GM21423 (cell line): ENCODE results near the gene DSCAM.

Source experiments
- ATAC-seq: cut with Tn5 transposase; IDR thresholded peaks from one replicate; pipeline ENCODE4 v1.9.1; 2021; ENCODE audit warnings: mild to moderate bottlenecking, moderate library complexity; ENCODE audit not compliant: unreplicated experiment

DSCAM gene

DNA sequence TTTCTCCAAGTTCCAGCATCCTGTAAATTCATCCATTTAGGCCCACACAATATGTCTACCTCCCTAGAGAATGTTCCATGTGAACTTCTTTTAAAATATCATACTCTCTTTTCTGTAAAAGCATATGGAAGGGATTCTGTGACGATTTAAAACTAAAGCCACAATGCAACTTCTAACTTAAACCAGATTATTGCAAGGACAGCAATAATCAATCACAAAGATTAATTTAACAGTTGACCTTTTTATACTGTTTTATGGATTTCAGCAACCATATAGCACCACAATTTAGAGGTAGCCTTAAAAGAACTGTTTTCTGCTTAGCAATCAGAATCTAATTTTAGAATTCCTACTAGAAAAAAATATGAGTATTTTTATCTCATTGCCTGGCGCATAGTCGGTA lies 58.3 kb downstream of the DSCAM start:
- ATAC-seq = no peak

DNA sequence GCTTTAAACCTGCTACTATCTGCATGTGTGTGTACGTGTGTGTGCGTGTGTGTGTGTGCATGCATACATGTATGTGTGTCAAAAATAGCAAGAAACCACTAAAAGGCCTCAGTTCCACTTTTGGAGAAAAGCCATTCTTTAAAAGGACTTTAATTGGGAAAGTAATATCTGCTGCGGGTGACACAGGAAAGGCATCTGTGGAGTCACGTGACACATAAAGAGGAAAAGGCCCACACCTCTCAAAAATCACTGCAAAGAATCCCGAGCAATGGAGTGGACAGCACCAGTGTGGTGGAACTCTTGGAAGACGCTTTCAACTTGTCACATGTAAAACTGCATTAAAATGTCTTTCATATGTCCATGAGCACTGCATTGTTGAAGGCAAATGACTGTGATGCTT lies 63.6 kb downstream of the DSCAM start:
- ATAC-seq = no peak

DNA sequence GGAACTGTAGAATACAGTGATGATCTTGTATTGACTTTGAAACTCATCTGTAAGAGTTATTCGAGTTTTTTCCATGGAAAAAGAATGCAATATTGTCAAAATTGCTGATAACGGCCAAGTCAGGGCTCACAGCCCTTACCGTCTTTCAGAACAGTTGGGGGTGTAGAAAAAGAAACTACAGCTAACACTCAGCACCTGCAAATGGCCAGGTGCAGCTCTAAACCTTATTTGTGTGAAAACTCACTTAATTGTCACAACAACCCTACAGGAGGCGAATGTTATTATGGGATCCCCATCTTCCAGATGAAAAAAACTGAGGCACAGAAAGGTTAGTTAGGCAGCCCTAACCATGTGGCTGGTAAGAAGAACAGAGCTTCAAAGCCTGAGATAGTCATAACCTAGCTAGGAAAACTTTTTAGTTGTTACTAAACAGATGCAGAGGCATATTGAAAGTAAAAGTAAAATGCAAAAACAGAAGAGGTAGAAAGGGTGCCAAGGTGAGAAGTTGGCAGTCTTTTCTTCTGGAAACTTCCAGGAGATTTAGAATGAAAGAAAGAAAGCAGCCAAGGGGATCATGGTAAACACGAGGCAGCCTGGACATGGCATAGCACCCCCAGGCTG lies 76.4 kb downstream of the DSCAM start:
- no peak for ATAC-seq

- ATAC-seq = no peak
Measured at GRCh38 chr21:40769231-40769630, 77.7 kb downstream of the DSCAM start.

DNA sequence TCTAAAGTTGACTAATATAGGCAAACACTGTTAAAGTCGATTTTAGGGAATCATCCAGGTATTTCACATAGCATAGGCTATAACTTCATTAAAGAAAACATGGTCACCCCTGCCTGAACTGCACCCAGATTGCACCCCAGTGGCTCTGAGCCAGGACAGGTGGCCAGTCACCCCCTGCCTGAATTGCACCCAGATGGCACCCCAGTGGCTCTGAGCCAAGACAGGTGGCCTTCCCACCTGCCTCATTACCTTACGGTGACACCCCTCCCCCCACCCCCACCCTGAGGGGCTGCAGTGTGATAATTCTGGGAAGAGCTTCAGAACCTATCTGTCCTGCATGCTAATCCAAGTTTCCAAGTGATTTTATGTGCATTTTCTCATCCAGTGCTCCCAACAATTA lies 78.9 kb downstream of the DSCAM start:
- no peak for ATAC-seq

DNA sequence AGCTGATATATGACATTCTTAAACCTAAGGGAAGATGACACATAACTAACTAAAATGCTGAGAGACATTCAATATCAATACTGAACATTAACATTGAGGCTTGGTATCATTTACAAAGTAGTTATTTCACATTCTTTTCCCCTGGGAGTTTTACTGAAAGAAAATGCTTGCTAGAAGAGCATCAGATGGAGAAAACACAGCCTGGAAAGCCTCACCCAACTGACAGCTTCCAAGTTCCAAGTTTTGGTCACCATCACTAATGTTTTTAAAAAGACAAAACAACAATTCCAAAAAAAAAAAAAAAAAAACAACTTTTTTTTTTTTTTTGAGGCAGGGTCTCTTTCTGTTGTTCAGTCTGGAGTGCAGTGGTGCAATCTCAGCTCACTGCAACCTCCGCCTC lies 80.6 kb downstream of the DSCAM start:
- ATAC-seq = no peak

DNA sequence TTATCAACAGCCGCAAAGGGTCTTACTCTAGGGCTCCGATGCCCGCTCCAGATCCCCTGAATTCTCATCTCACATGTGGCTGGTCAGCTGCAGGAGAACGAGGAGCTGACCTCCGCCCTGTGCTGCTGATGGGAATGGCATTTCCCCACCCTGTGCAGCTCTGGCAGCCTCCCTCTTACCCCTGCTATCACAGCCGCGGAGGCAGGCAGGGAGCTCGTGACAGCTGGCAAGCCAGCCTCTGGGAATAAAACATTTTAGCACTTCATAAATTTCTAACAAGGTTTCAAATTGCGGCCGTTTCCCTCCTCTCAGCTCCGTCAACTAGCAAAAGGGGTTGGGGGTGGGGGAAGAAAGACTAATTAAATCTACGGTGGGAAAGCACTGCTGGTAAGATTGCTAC lies 81.1 kb downstream of the DSCAM start:
- no peak for ATAC-seq

DNA sequence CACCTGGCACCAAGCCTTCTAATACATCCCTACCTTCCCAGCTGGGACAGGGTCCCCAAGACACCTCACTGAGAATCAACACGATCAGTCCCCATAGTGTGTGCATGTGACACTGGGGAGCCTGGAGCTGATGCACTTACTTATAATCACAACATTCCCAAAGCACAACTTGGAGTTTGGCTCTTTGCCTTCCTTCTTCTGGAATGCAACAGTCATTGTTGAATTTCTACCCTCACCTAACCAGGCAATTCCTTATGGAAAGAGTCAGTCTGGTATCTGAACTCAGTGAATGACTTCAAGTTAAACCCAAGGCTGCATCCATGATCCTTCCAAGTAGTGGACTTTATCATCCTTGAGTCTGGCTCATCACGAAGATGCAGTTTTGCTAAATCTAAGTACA lies 86.1 kb downstream of the DSCAM start:
- no peak for ATAC-seq

GRCh38 chr21:40759061-40759460 lies 87.9 kb downstream of the DSCAM start:
- ATAC-seq = no peak

GRCh38 chr21:40757366-40757765 lies 89.6 kb downstream of the DSCAM start:
- ATAC-seq = no peak

DNA sequence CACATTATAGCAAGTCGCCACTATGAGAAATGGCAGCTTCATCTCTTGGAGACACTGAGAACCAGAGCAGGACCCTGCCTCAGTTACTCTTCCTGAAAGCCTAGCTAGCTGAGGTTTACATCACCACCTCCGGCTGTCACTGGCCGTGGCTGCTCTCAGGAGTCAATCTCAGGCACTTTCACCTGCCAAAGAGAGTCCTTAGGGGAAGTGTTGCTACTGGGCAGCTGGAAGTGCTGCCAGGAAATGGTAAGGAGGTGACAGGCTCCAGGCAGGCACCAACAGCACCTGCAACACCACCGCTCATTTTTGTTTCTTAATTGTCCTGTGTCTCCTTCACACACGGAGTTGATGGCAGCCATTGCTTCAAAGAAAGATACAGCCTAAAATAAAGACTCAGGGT lies 92.5 kb downstream of the DSCAM start:
- ATAC-seq = no peak

DNA sequence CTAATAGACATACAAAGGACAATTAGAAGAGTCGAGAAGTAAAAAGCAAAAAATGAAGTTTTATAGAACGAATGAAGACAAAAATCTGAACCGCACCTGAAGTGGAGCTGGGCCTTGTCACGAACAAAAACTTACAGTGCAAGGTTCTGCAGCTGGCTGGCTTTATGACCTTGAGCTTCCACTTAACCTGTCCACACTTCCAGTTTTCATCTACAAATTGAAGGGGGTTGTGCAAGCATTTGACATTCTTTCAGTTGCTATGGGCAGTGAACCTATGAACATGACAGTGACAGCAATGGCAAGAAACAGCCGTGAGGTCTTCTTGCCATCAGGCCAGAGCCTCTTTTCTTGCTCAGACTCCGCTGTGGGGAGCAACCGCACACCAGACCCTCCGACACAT lies 93.2 kb downstream of the DSCAM start:
- no peak for ATAC-seq

DNA sequence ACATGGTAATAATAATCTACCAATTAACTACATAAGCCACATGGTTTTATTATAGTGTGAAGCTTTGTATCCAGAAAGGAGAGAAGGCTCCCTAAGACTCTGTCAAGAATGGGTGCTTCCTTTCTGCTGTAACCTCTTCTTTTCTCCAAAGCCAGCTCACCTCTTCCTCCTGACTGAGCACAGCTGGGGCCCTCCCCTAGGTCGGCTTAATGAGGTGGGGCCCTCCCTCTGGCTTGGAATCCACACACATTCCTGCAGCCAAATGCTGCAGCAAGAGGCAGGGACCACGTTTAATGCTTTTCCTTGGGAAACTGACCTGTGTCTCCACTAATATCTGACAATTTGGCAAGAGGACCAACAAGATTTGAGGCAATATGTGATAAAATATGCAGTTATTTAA lies 94.8 kb downstream of the DSCAM start:
- ATAC-seq = no peak

GRCh38 chr21:40751221-40751620 lies 95.7 kb downstream of the DSCAM start:
- ATAC-seq = no peak

DNA sequence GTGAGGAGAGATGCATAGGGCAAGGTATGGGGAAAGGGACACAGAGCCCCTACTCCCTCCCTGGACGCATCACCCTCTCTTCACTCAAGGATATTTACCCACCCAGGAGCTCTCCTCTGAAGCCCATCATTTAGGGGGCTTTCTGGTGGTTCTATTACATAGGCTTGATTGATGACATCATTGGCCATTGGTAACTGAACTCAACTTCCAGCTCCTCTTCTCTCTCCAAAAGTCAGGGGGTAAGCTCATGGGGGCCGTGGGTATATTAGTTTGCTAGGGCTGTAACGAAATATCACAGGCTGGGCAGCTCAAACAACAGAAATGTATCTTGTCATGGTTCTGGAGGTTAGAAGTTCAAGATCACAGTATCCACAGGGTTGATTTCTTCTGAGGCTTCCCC lies 110.8 kb downstream of the DSCAM start:
- no peak for ATAC-seq

DNA sequence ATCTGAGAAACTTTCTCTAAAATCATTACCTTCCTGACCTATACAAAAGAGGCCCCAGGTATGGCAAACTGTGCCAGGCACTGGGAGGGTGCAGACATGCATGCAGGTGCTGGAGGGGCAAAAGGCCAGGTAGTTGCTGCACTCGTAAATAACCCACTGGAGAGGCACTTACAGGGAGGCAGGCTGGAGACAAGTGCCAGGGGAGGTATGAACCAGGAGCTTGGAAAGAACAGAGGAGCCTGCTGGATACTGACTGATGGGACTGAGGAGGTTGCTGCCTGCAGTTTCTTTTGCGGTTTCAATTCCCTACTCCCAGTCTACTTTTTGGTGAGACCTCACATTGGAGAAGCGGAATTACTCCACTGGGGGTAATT lies 113.9 kb downstream of the DSCAM start:
- no peak for ATAC-seq

DNA sequence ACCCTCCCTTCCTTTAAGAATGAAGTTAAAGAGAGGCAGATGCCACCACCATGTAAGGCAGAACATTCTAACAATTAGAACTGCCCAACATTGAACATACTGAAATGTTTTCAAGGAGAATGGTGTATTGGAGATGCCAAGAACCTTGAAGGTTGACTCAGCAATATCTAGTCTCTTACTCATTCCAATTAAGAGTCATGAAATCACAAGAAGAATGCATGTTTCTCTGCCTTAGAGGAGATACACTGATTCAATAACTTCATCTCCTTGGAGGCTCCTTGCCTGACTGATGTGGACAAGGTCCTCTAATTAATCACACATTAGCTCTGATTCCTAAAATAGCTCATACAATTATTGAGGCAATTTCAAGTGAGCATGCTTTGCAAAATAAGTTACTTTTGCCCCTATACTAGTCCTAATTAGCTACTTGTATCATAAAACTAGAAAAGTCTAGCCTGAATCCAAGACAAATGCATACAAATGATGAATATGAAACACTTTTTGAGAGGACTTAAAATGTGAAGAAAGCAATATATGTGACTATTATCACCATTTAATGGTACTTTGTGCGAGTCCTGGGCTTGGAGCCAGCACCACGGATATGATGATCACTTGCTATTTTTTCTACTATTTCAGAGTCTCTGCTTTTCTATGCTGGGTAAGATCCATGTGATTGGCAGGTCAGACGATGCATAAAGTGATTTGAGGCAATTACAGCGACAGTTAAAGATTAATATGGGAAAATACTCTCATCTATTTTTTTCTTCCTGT lies 114.5 kb downstream of the DSCAM start:
- ATAC-seq = no peak

GRCh38 chr21:40731206-40731605 lies 115.8 kb downstream of the DSCAM start:
- ATAC-seq = no peak

GRCh38 chr21:40730426-40730800 lies 116.5 kb downstream of the DSCAM start:
- no peak for ATAC-seq

- ATAC-seq = no peak
Measured at GRCh38 chr21:40729761-40730425, 117.1 kb downstream of the DSCAM start.

GRCh38 chr21:40723966-40724365 lies 123.0 kb downstream of the DSCAM start:
- no peak for ATAC-seq

- no peak for ATAC-seq
Measured at GRCh38 chr21:40723317-40723716, 123.6 kb downstream of the DSCAM start.
